GM18867 (cell line): ENCODE measurements around the gene VWF.

Experiments used
- ATAC-seq: cut with Tn5 transposase; IDR thresholded peaks from one replicate; pipeline ENCODE4 v1.9.1; 2021; ENCODE audit warnings: mild to moderate bottlenecking, moderate library complexity; ENCODE audit not compliant: unreplicated experiment

VWF gene

GRCh38 chr12:6062757-6063735 lies 61.4 kb downstream of the VWF start:
- ATAC-seq, result no peak

- ATAC-seq, result no peak
Measured at GRCh38 chr12:6062395-6062756, 62.1 kb downstream of the VWF start.

- ATAC-seq, result no peak
Measured at GRCh38 chr12:6061660-6062059, 62.8 kb downstream of the VWF start.

GRCh38 chr12:6059860-6060565 lies 64.5 kb downstream of the VWF start:
- ATAC-seq, result no peak

- no peak for ATAC-seq
Measured at GRCh38 chr12:6059221-6059620, 65.2 kb downstream of the VWF start.

- ATAC-seq, result no peak
Measured at GRCh38 chr12:6058481-6059161, 65.8 kb downstream of the VWF start.

- no peak for ATAC-seq
Measured at GRCh38 chr12:6057700-6058099, 66.8 kb downstream of the VWF start.

GRCh38 chr12:6056406-6057240 lies 67.8 kb downstream of the VWF start:
- ATAC-seq, result no peak

GRCh38 chr12:6053541-6053940 lies 70.9 kb downstream of the VWF start:
- ATAC-seq, result no peak

- ATAC-seq, result no peak
Measured at GRCh38 chr12:6052940-6053329, 71.5 kb downstream of the VWF start.

- ATAC-seq, result no peak
Measured at GRCh38 chr12:6052206-6052939, 72.1 kb downstream of the VWF start.

- ATAC-seq, result no peak
Measured at GRCh38 chr12:6049992-6050391, 74.5 kb downstream of the VWF start.

GRCh38 chr12:6049587-6049986 lies 74.9 kb downstream of the VWF start:
- no peak for ATAC-seq

- no peak for ATAC-seq
Measured at GRCh38 chr12:6047249-6048237, 76.9 kb downstream of the VWF start.

- no peak for ATAC-seq
Measured at GRCh38 chr12:6046511-6047180, 77.8 kb downstream of the VWF start.

GRCh38 chr12:6045438-6045837 lies 79.0 kb downstream of the VWF start:
- ATAC-seq, result no peak

- no peak for ATAC-seq
Measured at GRCh38 chr12:6044082-6044481, 80.4 kb downstream of the VWF start.

- ATAC-seq, result no peak
Measured at GRCh38 chr12:6042446-6042845, 82.0 kb downstream of the VWF start.
